GM23248 (cell line): Measurements from ENCODE around the gene ATP6V0C. TPM values are rescaled to one million over a fixed set of nuclear protein-coding genes. Genes with fewer than 3 reads are reported as not detected.

Experiments used
- DNase-seq: peaks from one replicate; pipeline ENCODE4 v3.0.0-alpha.2; 2015
- H2AFZ ChIP-seq: fragments of 200-600 bp; sonication (generic); 2 replicates; pipeline ENCODE4 v1.6.1; 2016; ENCODE audit warnings: antibody characterized with exemption
- H3F3A ChIP-seq: fragments of 200-600 bp; sonication (generic); 2 replicates; pipeline ENCODE4 v1.6.1; 2016; ENCODE audit warnings: mild to moderate bottlenecking, antibody characterized with exemption, mixed run types; ENCODE audit not compliant: insufficient read depth
- H3K27ac ChIP-seq: fragments of 200-600 bp; sonication (generic); 2 replicates; pipeline ENCODE4 v1.5.1; 2016; ENCODE audit warnings: mild to moderate bottlenecking
- H3K27me3 ChIP-seq: fragments of 200-600 bp; sonication (generic); replicated peaks from 2 replicates; pipeline ENCODE4 v1.6.1; 2016; ENCODE audit warnings: mild to moderate bottlenecking; ENCODE audit not compliant: insufficient read depth
- H3K36me3 ChIP-seq: fragments of 200-600 bp; sonication (generic); 2 replicates; pipeline ENCODE4 v1.6.1; 2016; ENCODE audit warnings: low read depth, mild to moderate bottlenecking
- H3K4me1 ChIP-seq: fragments of 200-600 bp; sonication (generic); 2 replicates; pipeline ENCODE4 v1.6.1; 2016; ENCODE audit warnings: mild to moderate bottlenecking; ENCODE audit not compliant: insufficient read depth
- H3K4me2 ChIP-seq: fragments of 200-600 bp; sonication (generic); one replicate; pipeline ENCODE4 v1.6.1; 2016; ENCODE audit warnings: mild to moderate bottlenecking; ENCODE audit not compliant: unreplicated experiment
- H3K4me3 ChIP-seq: fragments of 200-600 bp; sonication (generic); 2 replicates; pipeline ENCODE4 v1.5.1; 2016; ENCODE audit warnings: mild to moderate bottlenecking
- H3K79me2 ChIP-seq: fragments of 200-600 bp; sonication (generic); 2 replicates; pipeline ENCODE4 v1.6.1; 2016; ENCODE audit warnings: mild to moderate bottlenecking; ENCODE audit not compliant: insufficient read depth
- H3K9ac ChIP-seq: fragments of 200-600 bp; sonication (generic); 2 replicates; pipeline ENCODE4 v1.6.1; 2016; ENCODE audit warnings: mild to moderate bottlenecking
- H3K9me2 ChIP-seq: fragments of 200-600 bp; sonication (generic); 2 replicates; pipeline ENCODE4 v1.6.1; 2016; ENCODE audit warnings: mixed run types, mild to moderate bottlenecking, moderate library complexity; ENCODE audit not compliant: insufficient read depth
- H3K9me3 ChIP-seq: fragments of 200-600 bp; sonication (generic); one replicate; pipeline ENCODE4 v1.6.1; 2017; ENCODE audit warnings: low read depth
- H4K20me1 ChIP-seq: fragments of 200-600 bp; sonication (generic); 2 replicates; pipeline ENCODE4 v1.6.0; 2016; ENCODE audit not compliant: insufficient read depth
- EZH2 ChIP-seq: fragments of 200-600 bp; sonication (generic); IDR thresholded peaks from 2 replicates; pipeline ENCODE4 v1.6.1; 2018; ENCODE audit warnings: antibody characterized with exemption, mild to moderate bottlenecking; ENCODE audit not compliant: insufficient read depth, poor library complexity, severe bottlenecking
- EZH2phosphoT487 ChIP-seq: fragments of 200-600 bp; sonication (generic); IDR thresholded peaks from 2 replicates; pipeline ENCODE4 v1.6.1; 2018; ENCODE audit warnings: antibody characterized with exemption, moderate library complexity, mild to moderate bottlenecking, low read depth; ENCODE audit not compliant: insufficient read depth
- WGBS, 2 experiments: methylation state at CpG; one replicate each; pipeline ENCODE4 v1.1.6; 2015 to 2017; ENCODE audit warnings: low lambda C conversion rate in 2 of 2, low coverage in 1 of 2; ENCODE audit errors: missing lambda C conversion rate in 2 of 2; 5-methylcytosine and 5-hydroxymethylcytosine counted together
- in situ Hi-C: fragments of 300-500 bp; cut with MboI; formaldehyde crosslinking; loops from 2 replicates; pipeline ENCODE4 v1.15.0; 2020
- polyA plus RNA-seq: library from polyadenylated mRNA; unstranded; fragments of >200 nt; fragmentation: Nextera tagmentation; extraction: Ambion mirVana; gene quantifications from 2 replicates; pipeline ENCODE4 v1.2.1, GENCODE V29; 2016
- total RNA-seq: library from RNA; depleted of rRNA; stranded (reverse); fragments of >200 nt; shearing (Covaris generic); gene quantifications from 2 replicates; pipeline ENCODE4 v1.2.3, GENCODE V29; 2014

The ATP6V0C gene
- total and polyA plus RNA-seq, 2 experiments from 2014 or later = 43.2 to 186 TPM

DNA sequence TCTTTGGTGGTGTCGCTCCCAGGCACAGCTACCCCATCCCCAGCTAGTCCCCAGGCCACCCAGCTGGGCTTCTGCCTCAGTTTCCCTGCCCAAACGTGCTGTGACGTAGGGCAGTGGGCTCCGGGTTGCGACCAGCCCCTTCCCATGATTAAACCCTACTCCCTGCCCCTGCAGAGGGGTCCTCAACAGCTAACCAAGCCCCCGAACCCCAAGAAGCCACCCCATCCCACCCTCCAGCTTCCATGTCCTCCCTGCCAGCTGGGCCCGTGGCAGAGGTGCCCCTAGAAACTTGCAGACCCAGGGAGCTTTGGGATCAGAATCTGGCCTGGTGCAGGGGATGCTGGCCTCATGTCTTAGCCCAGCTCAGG is 43.5 kb upstream of the ATP6V0C start:
- no peak overlapping the region for H3K27ac ChIP-seq
- 64% methylated on average over 7 of the region's 7 CpGs for WGBS, 2 experiments
- H3K9me2 ChIP-seq = no peaks in the 10 kb centered on the region
- DNase-seq = no peak
- H3K4me3 ChIP-seq = no peak overlapping the region
- H3K79me2 ChIP-seq = no peaks in the 10 kb centered on the region
- no peak overlapping the region for H3K4me2 ChIP-seq
- no peaks in the 10 kb centered on the region for H3K9me3 ChIP-seq
- H3K36me3 ChIP-seq = no peaks in the 10 kb centered on the region
- TF ChIP-seq EZH2 = no peak
- TF ChIP-seq EZH2phosphoT487 = no peak
- H3K4me1 ChIP-seq = no peaks in the 10 kb centered on the region
- no peaks in the 10 kb centered on the region for H3F3A ChIP-seq
- H3K27me3 ChIP-seq = no peaks in the 10 kb centered on the region
- H4K20me1 ChIP-seq = no peaks in the 10 kb centered on the region
- in situ Hi-C loops = no loop called here
- no peak overlapping the region for H3K9ac ChIP-seq
- no peak overlapping the region for H2AFZ ChIP-seq

DNA sequence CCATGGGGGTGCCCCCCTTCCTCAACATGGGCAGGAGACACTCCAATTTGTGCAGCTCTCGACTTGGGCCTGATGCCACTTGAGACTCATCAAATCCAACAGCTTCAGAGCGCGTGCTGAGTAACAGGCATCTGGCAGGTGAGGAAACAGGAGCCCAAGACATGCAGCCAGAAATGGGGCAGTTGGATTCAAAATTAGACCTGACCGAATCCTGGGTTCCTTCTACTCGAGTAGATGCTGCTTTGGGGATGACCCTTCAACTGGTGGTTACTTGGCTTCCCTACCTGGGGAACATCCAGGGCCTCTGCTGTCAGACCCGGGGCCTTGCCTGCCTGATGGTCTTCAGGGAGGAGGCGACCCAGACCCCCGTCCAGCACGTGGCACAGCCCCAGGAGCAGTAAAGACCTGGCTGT is 43.1 kb upstream of the ATP6V0C start:
- H3K4me2 ChIP-seq = no peak overlapping the region
- no peaks in the 10 kb centered on the region for H3K27me3 ChIP-seq
- H3K4me3 ChIP-seq = no peak overlapping the region
- H3F3A ChIP-seq = no peaks in the 10 kb centered on the region
- H3K9ac ChIP-seq = no peak overlapping the region
- no peak overlapping the region for H3K27ac ChIP-seq
- TF ChIP-seq EZH2phosphoT487 = no peak
- TF ChIP-seq EZH2 = no peak
- H3K9me3 ChIP-seq = no peaks in the 10 kb centered on the region
- WGBS, 2 experiments = 23 to 38% methylated on average over 8 of the region's 9 CpGs
- in situ Hi-C loops = no loop called here
- H2AFZ ChIP-seq = no peak overlapping the region
- H3K4me1 ChIP-seq = no peaks in the 10 kb centered on the region; the same call in 1 of the 2 replicates
- peaks cover 4% of the 10 kb centered on the region; the same call in 1 of the 2 replicates for H3K79me2 ChIP-seq
- H4K20me1 ChIP-seq = no peaks in the 10 kb centered on the region
- H3K36me3 ChIP-seq = no peaks in the 10 kb centered on the region
- H3K9me2 ChIP-seq = no peaks in the 10 kb centered on the region
- peak; percentile 37 for DNase-seq

DNA sequence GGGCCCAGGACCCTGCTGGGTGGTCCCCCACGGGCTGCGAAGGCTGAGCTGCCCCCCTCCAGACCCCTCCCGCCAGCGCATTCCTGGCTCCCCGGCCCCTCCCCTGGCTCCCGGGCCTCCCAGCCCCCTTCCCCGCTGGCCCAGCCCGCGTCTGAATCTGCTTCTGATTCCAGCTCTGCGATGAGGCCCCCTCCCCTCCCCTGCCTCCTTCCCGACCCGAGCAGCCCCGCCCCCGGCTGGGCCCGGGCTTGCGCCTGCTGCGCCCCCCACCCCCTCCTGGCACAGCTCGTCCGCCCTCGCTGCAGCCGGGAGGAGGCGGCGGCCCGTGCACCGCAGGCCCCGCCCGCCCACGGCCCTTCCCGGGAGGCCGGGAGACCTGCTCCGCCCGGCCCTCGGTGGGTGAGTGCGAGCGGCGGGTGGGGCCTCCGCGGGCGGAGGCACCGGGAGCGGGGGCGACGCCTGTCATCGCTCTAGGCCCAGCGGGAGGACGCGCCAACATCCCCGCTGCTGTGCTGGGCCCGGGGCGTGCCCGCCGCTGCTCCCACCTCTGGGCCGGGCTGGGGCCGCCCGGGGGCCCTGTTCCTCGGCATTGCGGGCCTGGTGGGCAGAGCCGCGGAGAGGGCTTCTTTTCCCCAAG is 42.6 kb upstream of the ATP6V0C start, which contains the start of gene NTN3:
Gene NTN3, plus strand, starts transcription at position 282 of the 637 bp plus-strand sequence. CDS start 405 bp downstream, outside the sequence.
- TF ChIP-seq EZH2phosphoT487 = no peak
- no peaks in the 10 kb centered on the region; the same call in 1 of the 2 replicates for H3K4me1 ChIP-seq
- H3K9me3 ChIP-seq = no peaks in the 10 kb centered on the region
- H3K4me3 ChIP-seq = peak within 1 kb of the TSS; percentile 31
- in situ Hi-C loops = no loop called here
- no peaks in the 10 kb centered on the region for H4K20me1 ChIP-seq
- no peak within 1 kb of the TSS for H3K9ac ChIP-seq
- H2AFZ ChIP-seq = no peak within 1 kb of the TSS
- H3F3A ChIP-seq = no peaks in the 10 kb centered on the region
- 1 to 2% methylated on average over 24 to 38 of the region's 59 CpGs for WGBS, 2 experiments
- peak; percentile 58 for DNase-seq
- H3K79me2 ChIP-seq = peaks cover 8% of the 10 kb centered on the region; the same call in 1 of the 2 replicates
- no peaks in the 10 kb centered on the region for H3K36me3 ChIP-seq
- H3K9me2 ChIP-seq = no peaks in the 10 kb centered on the region
- no peaks in the 10 kb centered on the region for H3K27me3 ChIP-seq
- H3K27ac ChIP-seq = no peak within 1 kb of the TSS
- peak within 1 kb of the TSS; percentile 35 for H3K4me2 ChIP-seq

- H3K9me2 ChIP-seq = no peaks in the 10 kb centered on the region
- H3K9me3 ChIP-seq = no peaks in the 10 kb centered on the region
- no peaks in the 10 kb centered on the region for H3K36me3 ChIP-seq
- in situ Hi-C loops = no loop called here
- no peaks in the 10 kb centered on the region; the same call in 1 of the 2 replicates for H3K4me1 ChIP-seq
- TF ChIP-seq EZH2 = no peak
- H3K27me3 ChIP-seq = no peaks in the 10 kb centered on the region
- H3F3A ChIP-seq = no peaks in the 10 kb centered on the region
- DNase-seq = no peak
- H3K4me2 ChIP-seq = no peak overlapping the region
- peak overlapping the region; percentile 31 for H3K4me3 ChIP-seq
- peaks cover 15% of the 10 kb centered on the region for H3K79me2 ChIP-seq
- H4K20me1 ChIP-seq = no peaks in the 10 kb centered on the region
- H2AFZ ChIP-seq = no peak overlapping the region
- WGBS, 2 experiments = 41 to 72% methylated on average over 29 to 59 of the region's 61 CpGs
- H3K27ac ChIP-seq = no peak overlapping the region
- H3K9ac ChIP-seq = no peak overlapping the region
Observed at GRCh38 chr16:2471653-2472487, 41.9 kb upstream of the ATP6V0C start.
